ENCODE data around the gene CES1. TPM values are rescaled to one million over a fixed set of nuclear protein-coding genes. Genes with fewer than 3 reads are reported as not detected.
"Not testable (repeated sequence)": the region's sequence is repeated elsewhere in the genome, so short reads cannot be mapped to it uniquely, and the experiment has no call there.

Gene CES1
- total RNA-seq, 1 donor from 2014 or later, result not detected

DNA sequence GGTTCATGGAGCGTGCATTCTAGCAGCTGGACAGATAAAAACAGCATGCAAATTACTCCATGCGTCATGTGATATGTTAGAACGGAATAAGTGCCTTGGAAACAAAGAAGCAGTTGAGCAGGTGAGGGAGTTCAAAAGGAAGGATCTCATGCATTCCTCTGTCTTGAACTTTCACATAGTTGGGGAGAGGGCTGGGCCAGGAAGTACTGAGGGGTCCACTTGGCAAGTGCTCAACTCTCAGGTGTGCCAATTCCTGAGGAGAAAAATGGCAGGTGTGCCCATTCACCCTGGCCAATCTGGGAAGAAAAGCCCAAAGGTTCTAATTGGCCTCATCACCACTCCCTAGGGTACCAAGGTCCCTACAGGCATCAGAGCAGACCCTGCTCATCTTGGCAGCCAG lies 67.7 kb downstream of the CES1 start:
- H3K27ac Mint-ChIP-seq (ENCODE audit: unreplicated experiment), result no peak overlapping the region
- no peaks in the 10 kb centered on the region for H3K9me3 Mint-ChIP-seq (ENCODE audit: unreplicated experiment)
- no peaks in the 10 kb centered on the region for H3K36me3 Mint-ChIP-seq (ENCODE audit: unreplicated experiment)
- TF ChIP-seq, protein P1, sequence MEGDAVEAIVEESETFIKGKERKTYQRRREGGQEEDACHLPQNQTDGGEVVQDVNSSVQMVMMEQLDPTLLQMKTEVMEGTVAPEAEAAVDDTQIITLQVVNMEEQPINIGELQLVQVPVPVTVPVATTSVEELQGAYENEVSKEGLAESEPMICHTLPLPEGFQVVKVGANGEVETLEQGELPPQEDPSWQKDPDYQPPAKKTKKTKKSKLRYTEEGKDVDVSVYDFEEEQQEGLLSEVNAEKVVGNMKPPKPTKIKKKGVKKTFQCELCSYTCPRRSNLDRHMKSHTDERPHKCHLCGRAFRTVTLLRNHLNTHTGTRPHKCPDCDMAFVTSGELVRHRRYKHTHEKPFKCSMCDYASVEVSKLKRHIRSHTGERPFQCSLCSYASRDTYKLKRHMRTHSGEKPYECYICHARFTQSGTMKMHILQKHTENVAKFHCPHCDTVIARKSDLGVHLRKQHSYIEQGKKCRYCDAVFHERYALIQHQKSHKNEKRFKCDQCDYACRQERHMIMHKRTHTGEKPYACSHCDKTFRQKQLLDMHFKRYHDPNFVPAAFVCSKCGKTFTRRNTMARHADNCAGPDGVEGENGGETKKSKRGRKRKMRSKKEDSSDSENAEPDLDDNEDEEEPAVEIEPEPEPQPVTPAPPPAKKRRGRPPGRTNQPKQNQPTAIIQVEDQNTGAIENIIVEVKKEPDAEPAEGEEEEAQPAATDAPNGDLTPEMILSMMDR (IDR thresholded peaks at IDR 0.05), result no peak
- DNase-seq (ENCODE audit: extremely low spot score, unreplicated experiment), result no peak
- no peaks in the 10 kb centered on the region for H3K4me1 Mint-ChIP-seq (ENCODE audit: unreplicated experiment)
- no peak overlapping the region for H3K4me3 Mint-ChIP-seq (ENCODE audit: unreplicated experiment)
- no peaks in the 10 kb centered on the region for H3K27me3 Mint-ChIP-seq (ENCODE audit: unreplicated experiment)

DNA sequence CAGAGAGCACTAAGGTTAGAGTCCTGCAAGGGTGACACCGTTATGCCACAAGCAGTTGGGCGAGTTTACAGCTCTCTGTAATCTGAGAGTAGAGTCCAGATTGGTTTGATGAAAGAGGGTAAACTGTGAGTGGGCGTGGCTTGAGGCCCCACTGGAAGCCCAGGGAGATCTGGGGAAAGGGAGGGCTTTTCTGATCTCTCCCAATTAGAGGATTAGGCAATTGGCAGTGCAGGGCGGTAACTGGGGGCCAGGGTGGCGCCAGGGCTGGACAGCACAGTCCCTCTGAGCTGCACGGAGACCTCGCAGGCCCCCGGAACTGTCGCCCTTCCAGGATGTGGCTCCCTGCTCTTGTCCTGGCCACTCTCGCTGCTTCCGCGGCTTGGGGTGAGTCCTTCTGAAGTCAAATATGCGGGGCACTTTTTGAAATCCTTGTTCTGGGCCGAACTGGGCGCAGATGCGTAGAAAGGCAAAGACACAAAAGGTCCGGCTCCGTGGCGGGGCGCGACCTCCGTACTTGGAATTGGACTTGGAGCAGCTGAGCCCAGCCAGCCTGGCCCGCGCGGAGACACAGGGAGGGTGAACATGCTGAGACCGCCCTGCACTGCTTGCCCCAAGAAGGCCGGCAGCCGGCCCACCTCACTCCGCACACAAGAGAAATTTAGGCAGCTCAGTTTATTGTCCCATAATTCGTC lies 72.4 kb downstream of the CES1 start:
- H3K4me3 Mint-ChIP-seq (ENCODE audit: unreplicated experiment), result no peak overlapping the region
- H3K27ac Mint-ChIP-seq (ENCODE audit: unreplicated experiment), result no peak overlapping the region
- DNase-seq (ENCODE audit: extremely low spot score, unreplicated experiment), result no peak
- H3K27me3 Mint-ChIP-seq (ENCODE audit: unreplicated experiment), result peaks cover 4% of the 10 kb centered on the region
- no peaks in the 10 kb centered on the region for H3K36me3 Mint-ChIP-seq (ENCODE audit: unreplicated experiment)
- TF ChIP-seq, protein P1 (IDR thresholded peaks at IDR 0.05), result no peak
- H3K9me3 Mint-ChIP-seq (ENCODE audit: unreplicated experiment), result no peaks in the 10 kb centered on the region
- no peaks in the 10 kb centered on the region for H3K4me1 Mint-ChIP-seq (ENCODE audit: unreplicated experiment)

DNA sequence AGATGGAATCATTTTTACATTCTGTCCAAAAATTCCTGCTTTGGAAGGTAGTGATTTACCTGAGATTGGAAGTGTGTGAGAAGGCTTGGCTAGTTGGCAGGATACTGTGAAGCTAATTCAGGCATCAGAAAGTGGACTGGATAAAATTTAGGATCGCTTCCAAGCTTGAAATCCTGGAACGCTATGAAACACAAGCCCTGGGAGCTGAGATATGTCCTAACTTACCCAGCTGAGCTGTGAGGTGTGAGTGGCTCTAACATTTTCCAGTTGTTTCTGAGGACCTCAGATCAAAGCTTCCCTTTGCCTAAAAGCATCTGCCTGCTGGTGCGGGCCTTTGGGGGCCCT lies 73.0 kb downstream of the CES1 start:
- H3K27me3 Mint-ChIP-seq (ENCODE audit: unreplicated experiment); H3K27ac Mint-ChIP-seq (ENCODE audit: unreplicated experiment); H3K4me3 Mint-ChIP-seq (ENCODE audit: unreplicated experiment); H3K36me3 Mint-ChIP-seq (ENCODE audit: unreplicated experiment); H3K4me1 Mint-ChIP-seq (ENCODE audit: unreplicated experiment); H3K9me3 Mint-ChIP-seq (ENCODE audit: unreplicated experiment); DNase-seq (ENCODE audit: extremely low spot score, unreplicated experiment): not testable (repeated sequence)

DNA sequence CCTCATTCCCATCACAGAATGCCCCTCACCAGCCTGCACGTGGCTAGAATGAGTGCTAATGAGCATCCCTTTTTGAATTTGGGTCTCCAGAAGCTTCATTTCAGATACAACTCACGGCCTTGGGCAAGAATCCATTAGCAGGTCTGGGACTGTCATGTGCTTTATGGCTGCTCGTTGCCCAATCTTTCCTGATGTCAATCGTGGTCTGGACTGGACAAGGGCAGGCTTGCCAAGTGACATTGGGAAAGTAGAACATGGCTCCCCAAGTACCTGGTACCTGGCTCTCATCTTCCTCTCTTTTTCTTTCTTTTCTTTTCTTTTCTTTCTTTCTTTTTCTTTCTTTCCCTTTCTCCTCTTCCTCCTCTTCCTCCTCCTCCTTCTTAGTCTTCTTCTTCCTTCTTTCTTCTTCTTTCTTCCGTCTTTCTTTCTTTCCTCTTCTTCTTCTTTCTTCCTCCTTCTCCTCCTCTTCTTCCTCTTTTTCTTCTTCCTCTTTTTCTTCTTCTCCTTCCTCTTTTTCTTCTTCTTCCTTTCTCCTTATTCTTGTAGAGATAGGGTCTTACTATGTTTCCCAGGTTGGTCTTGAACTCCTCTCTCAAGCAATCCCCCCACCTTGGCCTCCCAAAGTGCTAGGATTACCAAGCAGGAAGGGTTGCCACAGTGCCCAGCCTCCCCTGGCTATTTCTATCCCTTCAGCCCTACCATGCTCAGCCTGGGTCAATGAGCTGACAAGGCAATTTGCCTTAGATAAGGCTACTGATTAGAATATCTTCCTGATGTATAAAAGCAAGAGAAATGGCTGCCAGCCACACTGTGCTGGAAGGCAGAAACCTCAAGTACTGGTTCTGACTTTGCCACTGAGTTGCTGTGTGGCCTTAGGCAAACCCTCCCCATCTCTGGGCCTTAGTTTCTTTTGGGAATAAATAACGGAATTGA lies 75.0 kb downstream of the CES1 start:
- H3K4me3 Mint-ChIP-seq (ENCODE audit: unreplicated experiment); H3K27me3 Mint-ChIP-seq (ENCODE audit: unreplicated experiment); DNase-seq (ENCODE audit: extremely low spot score, unreplicated experiment); H3K36me3 Mint-ChIP-seq (ENCODE audit: unreplicated experiment); H3K27ac Mint-ChIP-seq (ENCODE audit: unreplicated experiment); H3K4me1 Mint-ChIP-seq (ENCODE audit: unreplicated experiment); H3K9me3 Mint-ChIP-seq (ENCODE audit: unreplicated experiment): not testable (repeated sequence)

DNA sequence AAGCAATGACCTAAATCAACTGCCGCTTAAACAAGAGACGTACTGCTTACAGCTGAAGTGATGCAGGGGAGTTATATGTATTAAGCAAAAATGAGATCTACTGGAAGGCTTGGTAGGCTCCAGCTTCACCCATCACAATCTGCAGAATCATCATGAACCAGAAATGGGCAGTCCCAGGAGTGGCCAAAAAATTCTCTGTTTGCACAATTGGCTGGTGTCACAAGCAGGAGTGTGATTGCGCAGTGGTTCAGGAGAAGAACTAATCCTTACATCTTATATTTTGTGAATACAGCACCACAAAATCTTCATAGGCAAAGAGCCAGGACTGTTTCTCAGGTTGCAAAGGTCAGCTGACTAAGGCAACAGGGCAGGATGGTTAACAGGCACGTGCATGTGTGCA lies 75.9 kb downstream of the CES1 start:
- Mint-ChIP-seq H3K27ac (ENCODE audit: unreplicated experiment) (no peak overlapping the region), H3K9me3 (ENCODE audit: unreplicated experiment) (no peaks in the 10 kb centered on the region), H3K27me3 (ENCODE audit: unreplicated experiment) (peaks cover 4% of the 10 kb centered on the region), H3K4me1 (ENCODE audit: unreplicated experiment) (peaks cover 3% of the 10 kb centered on the region), H3K36me3 (ENCODE audit: unreplicated experiment) (no peaks in the 10 kb centered on the region), H3K4me3 (ENCODE audit: unreplicated experiment) (no peak overlapping the region)
- no peak for DNase-seq (ENCODE audit: extremely low spot score, unreplicated experiment)
- TF ChIP-seq, protein P1 (IDR thresholded peaks at IDR 0.05), result no peak

DNA sequence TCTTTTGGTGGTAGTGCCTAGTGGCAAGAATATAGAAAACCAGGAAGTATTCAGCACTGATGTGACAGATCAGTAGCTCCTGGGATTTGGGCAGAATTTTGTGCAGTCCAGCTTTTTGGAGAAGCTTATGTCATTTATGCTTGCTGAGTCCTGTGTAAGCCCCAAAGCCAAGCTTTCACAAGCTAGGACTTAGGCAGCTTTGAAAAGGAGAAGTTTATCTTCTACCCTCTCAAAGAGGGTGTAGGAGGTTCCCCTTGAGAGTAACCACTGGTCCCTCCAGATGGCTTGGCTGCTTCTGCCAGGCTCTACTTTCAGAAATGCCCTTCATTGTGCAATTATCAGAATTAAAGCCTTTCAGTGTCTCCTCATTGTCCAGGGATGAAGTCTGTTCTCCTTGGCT lies 78.8 kb downstream of the CES1 start:
- no peaks in the 10 kb centered on the region for H3K9me3 Mint-ChIP-seq (ENCODE audit: unreplicated experiment)
- H3K36me3 Mint-ChIP-seq (ENCODE audit: unreplicated experiment), result no peaks in the 10 kb centered on the region
- no peak overlapping the region for H3K27ac Mint-ChIP-seq (ENCODE audit: unreplicated experiment)
- no peak for DNase-seq (ENCODE audit: extremely low spot score, unreplicated experiment)
- H3K4me1 Mint-ChIP-seq (ENCODE audit: unreplicated experiment), result peaks cover 3% of the 10 kb centered on the region
- H3K4me3 Mint-ChIP-seq (ENCODE audit: unreplicated experiment), result no peak overlapping the region
- no peaks in the 10 kb centered on the region for H3K27me3 Mint-ChIP-seq (ENCODE audit: unreplicated experiment)
- TF ChIP-seq, protein P1 (IDR thresholded peaks at IDR 0.05), result no peak

DNA sequence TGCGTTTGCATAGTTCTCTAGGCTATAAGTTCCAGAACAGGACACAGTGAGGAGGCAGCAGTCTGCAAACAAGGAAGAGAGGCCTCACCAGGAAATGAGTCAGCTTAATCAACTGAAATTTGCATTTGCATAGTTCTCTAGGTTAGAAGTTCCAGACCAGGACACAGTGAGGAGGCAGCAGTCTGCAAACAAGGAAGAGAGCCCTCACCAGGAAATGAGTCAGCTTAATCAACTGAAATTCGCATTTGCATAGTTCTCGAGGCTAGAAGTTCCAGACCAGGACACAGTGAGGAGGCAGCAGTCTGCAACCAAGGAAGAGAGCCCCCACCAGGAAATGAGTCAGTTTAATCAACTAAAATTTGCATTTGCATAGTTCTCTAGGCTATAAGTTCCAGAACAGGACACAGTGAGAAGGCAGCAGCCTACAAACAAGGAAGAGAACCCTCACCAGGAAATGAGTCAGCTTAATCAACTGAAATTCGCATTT lies 79.7 kb downstream of the CES1 start:
- not testable (repeated sequence) for H3K4me3 Mint-ChIP-seq (ENCODE audit: unreplicated experiment); DNase-seq (ENCODE audit: extremely low spot score, unreplicated experiment); H3K36me3 Mint-ChIP-seq (ENCODE audit: unreplicated experiment); H3K9me3 Mint-ChIP-seq (ENCODE audit: unreplicated experiment); H3K4me1 Mint-ChIP-seq (ENCODE audit: unreplicated experiment); H3K27me3 Mint-ChIP-seq (ENCODE audit: unreplicated experiment); H3K27ac Mint-ChIP-seq (ENCODE audit: unreplicated experiment)

All from osteocyte (in vitro differentiated cells).